ENCODE measurements around the gene USB1. TPM values are rescaled to one million over a fixed set of nuclear protein-coding genes. Genes with fewer than 3 reads are reported as not detected.

Gene USB1
- total and polyA plus RNA-seq, 2 donors (not counting 1 experiment from before 2014, with no cell fraction given) = 18.8 to 32.7 TPM

DNA sequence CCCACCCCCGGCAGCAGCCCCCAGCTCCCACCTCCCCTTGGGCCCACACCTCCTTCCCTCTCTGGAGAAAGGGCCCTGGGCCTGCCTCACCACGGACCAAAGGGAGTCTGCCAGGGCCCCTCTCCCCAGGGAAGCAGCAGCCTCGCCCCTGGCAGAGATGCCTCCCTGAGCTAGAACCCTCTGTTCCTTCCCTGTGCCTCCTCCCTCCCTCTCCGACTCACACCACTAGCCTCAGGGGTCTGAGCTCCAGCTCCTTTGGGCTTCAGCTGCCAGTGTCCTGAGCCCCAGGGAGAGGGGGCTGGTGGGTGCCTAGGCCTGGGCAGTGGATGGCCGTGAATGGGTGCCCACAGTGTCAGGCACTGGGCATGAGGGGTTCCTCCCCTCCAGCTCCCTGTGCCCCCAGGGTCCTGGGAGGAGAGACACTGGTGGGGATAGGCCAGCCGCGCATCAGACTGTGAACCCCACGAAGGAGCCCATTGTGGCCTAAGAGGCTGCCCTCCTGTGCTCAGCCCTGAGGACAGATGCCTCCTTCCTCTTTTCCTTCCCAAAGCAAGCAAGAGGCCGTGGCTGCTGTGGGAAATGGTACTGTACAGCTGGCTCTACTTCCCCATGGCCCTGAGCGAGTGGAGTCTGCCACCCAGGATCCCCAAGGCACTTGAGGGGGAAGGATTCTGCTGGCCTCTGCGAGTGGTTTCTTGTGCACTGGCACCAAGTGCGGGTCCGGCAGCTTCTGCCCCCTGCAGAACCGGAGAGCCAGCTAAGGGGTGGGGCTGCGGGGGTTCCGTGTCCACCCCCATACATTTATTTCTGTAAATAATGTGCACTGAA, 45.1 kb downstream of the USB1 start:
- no peak overlapping the region for H3K9ac ChIP-seq (ENCODE audit: insufficient read depth, low read length)
- no peaks in the 10 kb centered on the region for H4K20me1 ChIP-seq (ENCODE audit: control insufficient read depth, extremely low read depth, insufficient read depth, low read length)
- H2AFZ ChIP-seq (ENCODE audit: low read length) = no peak overlapping the region
- no peaks in the 10 kb centered on the region for H3K36me3 ChIP-seq (ENCODE audit: control insufficient read depth, insufficient read depth, low read length)
- H3K4me3 ChIP-seq (replicated peaks in 1 of 4; ENCODE audit: control extremely low read depth in 1 of 4, insufficient read depth in 1 of 4, low read depth in 3 of 4, low read length in 4 of 4) = no peak overlapping the region
- no peak overlapping the region for H3K27ac ChIP-seq (ENCODE audit: insufficient read depth, low read length)
- no peaks in the 10 kb centered on the region for H3K4me1 ChIP-seq (ENCODE audit: control insufficient read depth, extremely low read depth, insufficient read depth, low read length)
- no peak for TF ChIP-seq CTCF (conservative IDR thresholded peaks at IDR 0.05 in 1 of 2, IDR thresholded peaks at IDR 0.05 in 1 of 2; ENCODE audit: low read depth in 1 of 2, low read length in 2 of 2)
- H3K9me3 ChIP-seq (ENCODE audit: control insufficient read depth, insufficient read depth, low read depth, low read length) = no peaks in the 10 kb centered on the region
- no peaks in the 10 kb centered on the region for H3K27me3 ChIP-seq (ENCODE audit: control insufficient read depth, insufficient read depth, low read length)
- H3K79me2 ChIP-seq (ENCODE audit: control insufficient read depth, insufficient read depth, low read length) = no peaks in the 10 kb centered on the region
- no peak for DNase-seq (ENCODE audit: low read depth in 2 of 2)
- no peak overlapping the region for H3K4me2 ChIP-seq (ENCODE audit: extremely low read depth, insufficient read depth, low read length)

- H2AFZ ChIP-seq (ENCODE audit: low read length) = no peak overlapping the region
- TF ChIP-seq EZH2 (IDR thresholded peaks at IDR 0.05; ENCODE audit: low read length, missing control alignments) (no peak), CTCF (conservative IDR thresholded peaks at IDR 0.05 in 1 of 2, IDR thresholded peaks at IDR 0.05 in 1 of 2; ENCODE audit: low read depth in 1 of 2, low read length in 2 of 2) (no peak)
- no peak for DNase-seq (ENCODE audit: low read depth in 2 of 2)
- no peak overlapping the region for H3K4me3 ChIP-seq (replicated peaks in 1 of 4; ENCODE audit: control extremely low read depth in 1 of 4, insufficient read depth in 1 of 4, low read depth in 3 of 4, low read length in 4 of 4)
- no peaks in the 10 kb centered on the region for H3K27me3 ChIP-seq (ENCODE audit: control insufficient read depth, insufficient read depth, low read length)
- H3K27ac ChIP-seq (ENCODE audit: insufficient read depth, low read length) = no peak overlapping the region
- H3K4me2 ChIP-seq (ENCODE audit: extremely low read depth, insufficient read depth, low read length) = no peak overlapping the region
- no peaks in the 10 kb centered on the region for H3K4me1 ChIP-seq (ENCODE audit: control insufficient read depth, extremely low read depth, insufficient read depth, low read length)
- no peaks in the 10 kb centered on the region for H3K36me3 ChIP-seq (ENCODE audit: control insufficient read depth, insufficient read depth, low read length)
- no peaks in the 10 kb centered on the region for H3K79me2 ChIP-seq (ENCODE audit: control insufficient read depth, insufficient read depth, low read length)
- no peaks in the 10 kb centered on the region for H3K9me3 ChIP-seq (ENCODE audit: control insufficient read depth, insufficient read depth, low read depth, low read length)
- H3K9ac ChIP-seq (ENCODE audit: insufficient read depth, low read length) = no peak overlapping the region
- no peaks in the 10 kb centered on the region for H4K20me1 ChIP-seq (ENCODE audit: control insufficient read depth, extremely low read depth, insufficient read depth, low read length)
Measured at GRCh38 chr16:58046936-58047335, 45.7 kb downstream of the USB1 start.

GRCh38 chr16:58047557-58048348, 46.5 kb downstream of the USB1 start:
- Histone ChIP-seq H3K27ac (ENCODE audit: insufficient read depth, low read length) (no peak overlapping the region), H2AFZ (ENCODE audit: low read length) (no peak overlapping the region), H4K20me1 (ENCODE audit: control insufficient read depth, extremely low read depth, insufficient read depth, low read length) (no peaks in the 10 kb centered on the region), H3K36me3 (ENCODE audit: control insufficient read depth, insufficient read depth, low read length) (no peaks in the 10 kb centered on the region), H3K9me3 (ENCODE audit: control insufficient read depth, insufficient read depth, low read depth, low read length) (no peaks in the 10 kb centered on the region), H3K4me3 (replicated peaks in 1 of 4; ENCODE audit: control extremely low read depth in 1 of 4, insufficient read depth in 1 of 4, low read depth in 3 of 4, low read length in 4 of 4) (no peak overlapping the region), H3K9ac (ENCODE audit: insufficient read depth, low read length) (no peak overlapping the region), H3K27me3 (ENCODE audit: control insufficient read depth, insufficient read depth, low read length) (no peaks in the 10 kb centered on the region), H3K4me2 (ENCODE audit: extremely low read depth, insufficient read depth, low read length) (no peak overlapping the region), H3K4me1 (ENCODE audit: control insufficient read depth, extremely low read depth, insufficient read depth, low read length) (no peaks in the 10 kb centered on the region), H3K79me2 (ENCODE audit: control insufficient read depth, insufficient read depth, low read length) (no peaks in the 10 kb centered on the region)
- no peak for TF ChIP-seq EZH2 (IDR thresholded peaks at IDR 0.05; ENCODE audit: low read length, missing control alignments)
- no peak for TF ChIP-seq CTCF (conservative IDR thresholded peaks at IDR 0.05 in 1 of 2, IDR thresholded peaks at IDR 0.05 in 1 of 2; ENCODE audit: low read depth in 1 of 2, low read length in 2 of 2)
- no peak for DNase-seq (ENCODE audit: low read depth in 2 of 2)
